Measurements from ENCODE around the gene MBNL1. TPM values are rescaled to one million over a fixed set of nuclear protein-coding genes. Genes with fewer than 3 reads are reported as not detected.

The MBNL1 gene
- polyA plus RNA-seq, 1 experiment = 203 TPM

- ChIA-PET POLR2A (no interaction called here), CTCF (no interaction called here)
- DNase-seq (ENCODE audit: low read depth) = no peak
- TF ChIP-seq CTCF (IDR thresholded peaks at IDR 0.05; ENCODE audit: insufficient read depth, low read depth, low read length) = no peak
- Histone ChIP-seq H3K36me3 (ENCODE audit: control insufficient read depth, insufficient read depth, low read length) (no peaks in the 10 kb centered on the region), H3K27me3 (ENCODE audit: control insufficient read depth, insufficient read depth, low read length) (no peaks in the 10 kb centered on the region), H3K4me3 (ENCODE audit: low read depth, low read length) (no peak overlapping the region)
These were observed 42.6 kb upstream of the MBNL1 start for GRCh38 chr3:152226176-152226575.

DNA sequence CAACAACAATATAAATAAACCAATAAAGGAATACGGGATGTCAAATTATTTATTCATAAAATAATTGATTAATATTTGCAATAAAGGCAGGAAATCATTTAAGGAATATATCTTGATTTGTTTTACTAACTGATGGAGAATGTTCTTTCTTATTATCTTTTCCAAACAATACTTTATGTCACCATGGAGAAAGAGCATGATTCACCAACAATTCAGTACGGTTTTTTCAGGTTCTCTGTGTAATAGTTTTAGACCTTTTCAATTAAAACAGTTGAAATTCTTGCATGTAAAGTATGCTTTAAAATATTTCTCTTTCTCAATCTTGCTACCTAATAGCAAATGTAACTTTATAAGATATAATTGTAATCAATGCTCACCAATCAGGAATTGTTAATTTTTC, 41.7 kb upstream of the MBNL1 start:
- ChIA-PET POLR2A (no interaction called here), CTCF (no interaction called here)
- Histone ChIP-seq H3K27me3 (ENCODE audit: control insufficient read depth, insufficient read depth, low read length) (no peaks in the 10 kb centered on the region), H3K36me3 (ENCODE audit: control insufficient read depth, insufficient read depth, low read length) (no peaks in the 10 kb centered on the region), H3K4me3 (ENCODE audit: low read depth, low read length) (no peak overlapping the region)
- DNase-seq (ENCODE audit: low read depth) = no peak
- TF ChIP-seq CTCF (IDR thresholded peaks at IDR 0.05; ENCODE audit: insufficient read depth, low read depth, low read length) = no peak

GRCh38 chr3:152229692-152230091, 39.0 kb upstream of the MBNL1 start:
- CTCF ChIA-PET = no interaction called here
- Histone ChIP-seq H3K27me3 (ENCODE audit: control insufficient read depth, insufficient read depth, low read length) (no peaks in the 10 kb centered on the region), H3K4me3 (ENCODE audit: low read depth, low read length) (no peak overlapping the region), H3K36me3 (ENCODE audit: control insufficient read depth, insufficient read depth, low read length) (no peaks in the 10 kb centered on the region)
- POLR2A ChIA-PET = no interaction called here
- no peak for DNase-seq (ENCODE audit: low read depth)
- TF ChIP-seq CTCF (IDR thresholded peaks at IDR 0.05; ENCODE audit: insufficient read depth, low read depth, low read length) = no peak

DNA sequence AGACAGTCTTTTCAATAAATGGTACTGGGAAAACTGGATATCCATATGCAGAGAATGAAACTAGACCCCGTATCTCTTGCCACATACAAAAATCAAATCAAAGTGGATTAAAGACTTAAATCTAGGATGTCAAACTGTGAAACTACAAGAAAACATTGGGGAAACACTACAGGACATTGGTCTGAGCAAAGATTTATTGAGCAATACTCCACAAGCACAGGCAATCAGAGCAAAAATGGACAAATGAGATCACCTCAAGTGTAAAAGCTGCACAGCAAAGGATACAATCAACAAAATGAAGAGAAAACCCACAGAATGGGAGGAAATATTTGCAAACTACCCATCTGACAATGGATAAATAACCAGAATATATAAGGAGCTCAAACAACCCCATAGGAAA, 38.4 kb upstream of the MBNL1 start:
- DNase-seq (ENCODE audit: low read depth) = no peak
- Histone ChIP-seq H3K27me3 (ENCODE audit: control insufficient read depth, insufficient read depth, low read length) (no peaks in the 10 kb centered on the region), H3K36me3 (ENCODE audit: control insufficient read depth, insufficient read depth, low read length) (no peaks in the 10 kb centered on the region), H3K4me3 (ENCODE audit: low read depth, low read length) (no peak overlapping the region)
- POLR2A ChIA-PET = no interaction called here
- CTCF ChIA-PET = no interaction called here
- no peak for TF ChIP-seq CTCF (IDR thresholded peaks at IDR 0.05; ENCODE audit: insufficient read depth, low read depth, low read length)

- no peak for TF ChIP-seq CTCF (IDR thresholded peaks at IDR 0.05; ENCODE audit: insufficient read depth, low read depth, low read length)
- no peaks in the 10 kb centered on the region for H3K27me3 ChIP-seq (ENCODE audit: control insufficient read depth, insufficient read depth, low read length)
- H3K4me3 ChIP-seq (ENCODE audit: low read depth, low read length) = no peak overlapping the region
- ChIA-PET POLR2A (no interaction called here), CTCF (no interaction called here)
- no peak for DNase-seq (ENCODE audit: low read depth)
- no peaks in the 10 kb centered on the region for H3K36me3 ChIP-seq (ENCODE audit: control insufficient read depth, insufficient read depth, low read length)
These were observed 36.7 kb upstream of the MBNL1 start for GRCh38 chr3:152232001-152232400.

All from BJ (cell line).